Tibial artery (tissue), 4 donors: ENCODE results near the gene ZNF138.

Source experiments
- DNase-seq, 2 donors: peaks; one replicate each; pipeline ENCODE4 v3.0.0-alpha.2; 2019
- H3K27ac ChIP-seq, 2 donors: fragments of 200-600 bp; sonication (generic) in 1 of 2; 1 replicate in 1 of 2; 2 replicates in 1 of 2; pipeline ENCODE4 v1.5.1; 2018 to 2019; ENCODE audit warnings: mild to moderate bottlenecking in 1 of 2
- H3K27me3 ChIP-seq, 2 donors: fragments of 200-600 bp; sonication (generic) in 1 of 2; one replicate each; pipeline versions ENCODE4 v1.5.1 to v1.6.0; 2016 to 2019
- H3K36me3 ChIP-seq, 3 donors: fragments of 200-600 bp; sonication (generic) in 2 of 3; one replicate each; pipeline ENCODE4 v1.5.1; 2016 to 2019; ENCODE audit warnings: mild to moderate bottlenecking in 2 of 3
- H3K4me1 ChIP-seq, 4 donors: fragments of 200-600 bp; sonication (generic) in 2 of 4; 1 replicate in 3 of 4; 2 replicates in 1 of 4; pipeline ENCODE4 v1.5.1; 2016 to 2019
- H3K4me3 ChIP-seq, 2 donors: fragments of 200-600 bp; sonication (generic) in 1 of 2; 1 replicate in 1 of 2; 2 replicates in 1 of 2; pipeline ENCODE4 v1.5.1; 2018 to 2019; ENCODE audit warnings: mild to moderate bottlenecking in 2 of 2
- H3K9me3 ChIP-seq, 3 donors: fragments of 200-600 bp; sonication (generic) in 1 of 3; one replicate each; pipeline ENCODE4 v1.5.1; 2016 to 2019
- CTCF ChIP-seq, 2 experiments: fragments of 200-600 bp in 1 of 2; fragments of 450-650 bp in 1 of 2; IDR thresholded peaks; one replicate each; pipeline ENCODE4 v1.5.1; 2017 to 2019; ENCODE audit warnings: antibody characterized with exemption in 2 of 2, mild to moderate bottlenecking in 1 of 2, moderate library complexity in 1 of 2
- intact Hi-C: fragments of 100-400 bp; cut with DNase I; formaldehyde crosslinking; loops from one replicate; pipeline ENCODE4 v1.15.0; 2023; ENCODE audit warnings: low total_unique reads

Gene ZNF138

GRCh38 chr7:64863969-64864368 lies 69.7 kb downstream of the ZNF138 start:
- intact Hi-C loops: no loop called here
- Histone ChIP-seq H3K9me3 (no peaks in the 10 kb centered on the region), H3K27ac (no peak overlapping the region), H3K36me3 (no peaks in the 10 kb centered on the region), H3K4me3 (no peak overlapping the region), H3K27me3 (no peaks in the 10 kb centered on the region), H3K4me1 (no peaks in the 10 kb centered on the region)
- no peak for DNase-seq
- TF ChIP-seq CTCF (IDR thresholded peaks at IDR 0.05): no peak

- Histone ChIP-seq H3K9me3 (no peaks in the 10 kb centered on the region), H3K4me3 (no peak overlapping the region), H3K27ac (no peak overlapping the region), H3K4me1 (no peaks in the 10 kb centered on the region), H3K36me3 (no peaks in the 10 kb centered on the region), H3K27me3 (peaks cover 0 to 3% of the 10 kb centered on the region in 2 donors)
- intact Hi-C loops: no loop called here
- DNase-seq: no peak
- TF ChIP-seq CTCF (IDR thresholded peaks at IDR 0.05): no peak
Measured at GRCh38 chr7:64867863-64868440, 73.7 kb downstream of the ZNF138 start.

DNA sequence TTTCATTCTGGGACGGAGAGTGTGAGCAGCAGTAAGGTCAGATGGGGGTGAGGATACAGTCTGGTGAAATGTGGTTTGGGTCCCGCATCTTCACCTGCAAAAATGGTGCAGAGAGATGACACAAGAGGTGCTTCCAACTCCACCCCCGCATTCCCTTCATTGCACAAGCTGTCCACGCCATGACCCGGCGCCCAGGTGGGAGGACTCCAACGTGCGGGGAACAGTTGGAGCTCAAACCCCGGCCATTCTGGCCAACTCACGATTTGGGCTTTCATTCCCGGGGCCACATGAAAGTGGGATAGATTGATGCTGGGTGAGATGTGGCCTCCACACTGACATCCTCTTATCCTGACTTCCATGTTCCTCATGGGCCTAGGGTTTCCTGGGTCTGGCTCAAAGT lies 74.3 kb downstream of the ZNF138 start:
- H3K4me1 ChIP-seq: no peaks in the 10 kb centered on the region
- no peaks in the 10 kb centered on the region for H3K9me3 ChIP-seq
- DNase-seq: no peak
- no peak overlapping the region for H3K4me3 ChIP-seq
- TF ChIP-seq CTCF (IDR thresholded peaks at IDR 0.05): no peak
- no peak overlapping the region for H3K27ac ChIP-seq
- intact Hi-C loops: no loop called here
- H3K27me3 ChIP-seq: peaks cover 0 to 3% of the 10 kb centered on the region in 2 donors
- H3K36me3 ChIP-seq: no peaks in the 10 kb centered on the region

DNA sequence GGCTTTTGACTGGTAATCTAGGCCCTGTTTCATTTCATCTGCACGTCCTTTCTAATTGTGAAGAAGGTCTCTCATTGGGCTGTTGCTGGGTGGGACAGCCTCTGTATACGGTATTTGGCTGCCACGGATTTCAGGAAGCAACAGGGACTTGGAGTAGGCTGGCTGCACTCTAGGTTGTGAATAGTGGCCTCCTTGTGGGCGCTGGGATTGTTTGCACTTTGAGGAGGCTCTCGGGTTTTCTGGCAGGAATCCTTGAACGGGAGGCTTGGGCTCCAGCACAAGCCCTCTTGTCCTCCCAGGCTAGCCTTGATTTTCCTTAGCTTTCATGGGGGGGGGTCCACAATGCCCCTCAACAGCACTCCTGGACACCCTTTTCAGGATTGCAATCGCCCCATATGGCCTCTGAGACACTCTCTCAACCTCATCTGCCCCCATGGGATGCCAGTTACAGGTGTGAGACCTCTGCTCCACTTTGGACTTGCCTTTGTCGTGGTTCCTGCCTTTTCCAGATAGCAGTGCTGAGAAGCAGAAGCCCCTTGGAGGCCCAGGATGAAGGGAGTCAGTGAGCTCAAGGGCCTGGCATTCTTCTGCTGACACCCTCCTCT lies 75.0 kb downstream of the ZNF138 start:
- H3K4me1 ChIP-seq: no peaks in the 10 kb centered on the region
- no peak overlapping the region for H3K4me3 ChIP-seq
- no peaks in the 10 kb centered on the region for H3K9me3 ChIP-seq
- H3K27ac ChIP-seq: no peak overlapping the region
- no peaks in the 10 kb centered on the region for H3K36me3 ChIP-seq
- intact Hi-C loops: no loop called here
- DNase-seq: peak in 1 of 2 donors; percentile 34
- H3K27me3 ChIP-seq: peaks cover 0 to 4% of the 10 kb centered on the region in 2 donors
- no peak for TF ChIP-seq CTCF (IDR thresholded peaks at IDR 0.05)

DNA sequence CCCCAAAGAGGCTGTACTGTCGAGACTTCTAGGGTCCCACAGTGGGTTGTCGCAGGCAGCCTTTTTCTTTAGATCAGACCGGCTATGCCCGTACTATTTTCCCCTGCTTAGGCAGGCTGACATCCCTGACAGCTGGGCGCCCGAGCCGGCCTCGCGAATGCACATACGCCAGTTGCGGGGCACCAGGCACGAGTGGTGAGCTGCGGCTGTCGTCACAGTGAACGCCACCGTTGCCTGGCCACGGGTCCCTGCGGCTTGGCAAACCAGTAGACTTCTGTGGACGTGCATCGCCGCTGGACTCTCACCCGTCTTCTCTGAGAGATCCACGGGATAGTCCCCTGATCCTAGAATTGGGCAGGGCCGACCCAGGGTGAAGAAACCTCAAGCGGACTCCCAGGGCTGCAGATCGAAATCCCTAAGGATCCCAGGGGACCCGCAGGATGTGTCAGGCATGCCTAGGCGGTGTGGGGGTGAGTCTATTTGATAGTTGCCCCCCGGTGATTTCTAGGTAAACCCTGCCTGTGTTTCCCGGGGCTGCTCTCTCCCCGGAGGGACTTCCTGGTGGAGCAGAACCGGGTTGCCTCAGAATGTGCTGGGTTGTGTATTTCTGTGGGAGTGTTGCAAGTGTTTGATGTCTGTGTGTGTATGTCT lies 75.8 kb downstream of the ZNF138 start:
- H3K27me3 ChIP-seq: peaks cover 0 to 6% of the 10 kb centered on the region in 2 donors
- no peak for TF ChIP-seq CTCF (IDR thresholded peaks at IDR 0.05)
- no peaks in the 10 kb centered on the region for H3K9me3 ChIP-seq
- no peak overlapping the region for H3K4me3 ChIP-seq
- no peaks in the 10 kb centered on the region for H3K36me3 ChIP-seq
- intact Hi-C loops: no loop called here
- no peak overlapping the region for H3K27ac ChIP-seq
- H3K4me1 ChIP-seq: no peaks in the 10 kb centered on the region
- peak in 1 of 2 donors; percentile 51 for DNase-seq
